Stimulated activated CD8-positive, alpha-beta memory T cell treated with anti-CD3 and anti-CD28 coated beads, Interleukin-2, amount 100 ng/mL, for 1 hour (primary cell): ENCODE results near the gene CLPTM1L.
A peak's percentile ranks its signal among the peaks of the same experiment; 100 is the strongest.
"Not testable (repeated sequence)": the region's sequence is repeated elsewhere in the genome, so short reads cannot be mapped to it uniquely, and the experiment has no call there.

ENCODE experiments used
- DNase-seq, 2 donors: peaks; one replicate each; pipeline ENCODE4 v3.0.0-alpha.2; 2020; ENCODE audit warnings: low read depth in 2 of 2

CLPTM1L gene

GRCh38 chr5:1381370-1382247 lies 36.7 kb upstream of the CLPTM1L start:
- DNase-seq, result no peak

DNA sequence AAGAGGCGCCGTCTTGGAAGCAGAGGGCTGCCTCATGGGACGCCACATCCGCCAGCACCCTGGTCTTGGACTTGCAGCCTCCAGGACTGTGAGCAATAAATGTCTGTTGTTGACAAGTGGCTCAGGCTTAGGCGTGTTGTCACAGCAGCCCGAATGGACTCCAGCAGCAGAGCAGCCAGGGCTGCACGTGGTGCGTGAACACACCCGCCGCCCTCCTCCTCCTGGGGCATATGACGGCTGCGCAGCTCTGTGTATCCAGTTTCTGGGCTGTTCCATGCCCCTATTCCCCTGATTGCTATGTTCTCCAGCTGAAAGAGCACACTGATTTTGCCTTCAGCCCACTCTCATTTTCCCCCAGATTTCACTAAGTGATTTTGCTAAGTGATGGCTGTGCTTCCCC lies 36.0 kb upstream of the CLPTM1L start:
- DNase-seq, result no peak

DNA sequence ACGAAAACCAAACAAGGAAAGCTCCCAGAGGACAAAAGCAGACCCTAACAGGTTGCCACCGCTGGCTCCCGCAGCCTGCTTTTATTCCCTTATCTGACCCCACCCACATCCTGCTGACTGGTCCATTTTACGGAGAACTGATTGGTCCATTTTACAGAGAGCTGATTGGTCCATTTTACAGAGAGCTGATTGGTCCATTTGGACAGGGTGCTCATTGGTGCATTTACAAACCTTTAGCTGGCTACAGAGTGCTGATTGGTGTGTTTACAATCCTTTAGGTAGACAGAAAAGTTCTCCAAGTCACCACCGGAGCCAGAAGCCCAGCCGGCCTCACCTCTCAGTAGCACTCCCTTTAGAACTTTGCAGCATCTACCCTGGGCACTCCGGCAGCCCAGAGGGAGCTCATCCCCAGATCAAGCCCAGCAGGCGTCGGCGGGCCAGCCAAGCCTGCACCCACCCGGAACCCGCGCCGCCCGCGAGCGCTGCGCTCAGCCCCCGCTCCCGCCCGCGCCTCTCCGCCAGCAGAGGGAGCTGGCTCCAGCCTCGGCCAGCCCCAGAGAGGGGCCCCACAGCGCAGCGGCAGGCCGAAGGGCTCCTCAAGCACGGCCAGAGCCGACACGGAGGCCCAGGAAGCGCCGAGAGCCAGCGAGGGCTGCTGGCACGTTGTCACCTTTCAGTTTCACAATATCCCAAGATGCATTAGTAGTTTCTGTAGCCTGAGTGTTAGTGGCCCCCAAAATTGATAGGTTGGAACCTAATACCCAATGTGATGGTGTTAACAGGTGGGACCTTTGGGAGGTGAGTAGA lies 35.3 kb upstream of the CLPTM1L start:
- DNase-seq, result peak; percentile 28 to 29

DNA sequence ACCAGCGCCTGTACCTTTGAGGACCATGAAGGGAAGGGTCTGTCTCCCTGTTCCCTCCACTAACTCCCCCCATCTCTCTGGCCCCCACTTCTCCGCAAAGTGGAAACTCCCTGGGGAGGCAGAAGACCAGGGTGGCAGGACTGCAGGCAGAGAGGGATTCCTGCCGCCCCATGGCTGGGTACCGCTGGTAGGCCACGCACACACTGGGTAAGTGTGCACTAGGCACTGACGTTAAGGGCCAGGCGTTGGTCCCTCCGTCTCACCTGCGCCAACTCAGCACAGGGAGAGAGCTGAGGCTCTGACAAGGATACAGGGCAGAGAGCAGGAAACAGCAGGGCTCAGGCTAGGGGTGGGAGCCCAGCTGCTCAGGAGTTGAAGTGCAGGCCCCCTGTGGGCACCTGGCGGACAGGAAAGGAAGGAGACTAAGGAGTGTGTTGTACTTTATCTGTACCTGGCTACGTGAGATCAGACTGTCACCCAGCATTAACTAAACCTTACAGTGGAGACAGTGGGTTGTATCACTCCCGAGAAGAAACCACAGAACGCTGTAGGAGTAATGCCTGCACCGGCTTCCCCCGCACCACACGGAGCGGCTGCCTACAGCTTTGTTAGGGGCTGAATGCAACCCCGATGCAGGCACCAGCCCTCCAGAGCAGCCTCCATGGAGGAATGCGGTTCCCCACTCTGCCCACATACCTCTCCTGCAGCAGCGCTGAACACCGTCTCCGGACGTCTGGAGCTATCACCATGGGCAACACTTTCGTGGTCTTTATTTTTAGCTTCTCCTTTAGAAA lies 34.2 kb upstream of the CLPTM1L start:
- DNase-seq, result no peak

DNA sequence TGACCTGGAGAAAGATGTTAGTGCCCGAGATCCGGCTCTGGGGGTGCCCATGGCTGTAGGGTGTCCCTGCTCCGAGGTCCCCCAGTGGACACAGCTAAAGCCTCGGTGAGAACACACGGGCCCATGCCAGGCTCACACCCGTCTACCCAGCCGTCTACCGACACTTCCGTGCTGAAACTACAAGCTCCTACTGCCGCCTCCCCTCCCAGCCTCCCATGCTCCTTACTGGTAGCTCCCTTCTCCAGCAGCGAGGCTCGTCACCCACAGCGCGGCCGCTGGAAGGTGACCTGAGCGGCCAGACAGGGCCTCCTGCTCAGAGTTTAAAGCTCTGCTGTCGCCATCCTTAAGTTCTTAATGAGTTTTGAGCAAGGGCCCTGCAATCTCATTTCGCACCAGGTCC lies 33.2 kb upstream of the CLPTM1L start:
- no peak for DNase-seq

- no peak for DNase-seq
These were observed 32.1 kb upstream of the CLPTM1L start for GRCh38 chr5:1376981-1377380.

GRCh38 chr5:1375871-1376810 lies 31.2 kb upstream of the CLPTM1L start:
- DNase-seq, result no peak

DNA sequence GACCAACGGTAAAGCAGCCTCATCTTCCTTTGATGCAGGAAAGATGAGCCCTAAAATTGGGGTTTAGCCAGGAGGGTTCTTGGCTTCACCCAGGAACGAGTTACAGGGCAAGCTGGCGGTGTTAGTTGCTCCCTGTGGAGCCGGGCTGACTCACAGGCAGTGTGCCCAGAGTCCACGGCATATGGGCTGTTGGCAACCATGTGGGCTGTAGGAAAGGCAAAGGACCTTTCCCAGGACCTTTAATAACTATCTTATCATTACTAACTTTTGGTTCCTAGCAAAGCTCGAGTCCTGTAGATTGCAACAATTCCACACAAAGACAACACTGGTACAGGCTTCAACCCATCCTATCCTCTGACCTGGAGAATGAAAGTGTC lies 29.8 kb upstream of the CLPTM1L start:
- no peak for DNase-seq

DNA sequence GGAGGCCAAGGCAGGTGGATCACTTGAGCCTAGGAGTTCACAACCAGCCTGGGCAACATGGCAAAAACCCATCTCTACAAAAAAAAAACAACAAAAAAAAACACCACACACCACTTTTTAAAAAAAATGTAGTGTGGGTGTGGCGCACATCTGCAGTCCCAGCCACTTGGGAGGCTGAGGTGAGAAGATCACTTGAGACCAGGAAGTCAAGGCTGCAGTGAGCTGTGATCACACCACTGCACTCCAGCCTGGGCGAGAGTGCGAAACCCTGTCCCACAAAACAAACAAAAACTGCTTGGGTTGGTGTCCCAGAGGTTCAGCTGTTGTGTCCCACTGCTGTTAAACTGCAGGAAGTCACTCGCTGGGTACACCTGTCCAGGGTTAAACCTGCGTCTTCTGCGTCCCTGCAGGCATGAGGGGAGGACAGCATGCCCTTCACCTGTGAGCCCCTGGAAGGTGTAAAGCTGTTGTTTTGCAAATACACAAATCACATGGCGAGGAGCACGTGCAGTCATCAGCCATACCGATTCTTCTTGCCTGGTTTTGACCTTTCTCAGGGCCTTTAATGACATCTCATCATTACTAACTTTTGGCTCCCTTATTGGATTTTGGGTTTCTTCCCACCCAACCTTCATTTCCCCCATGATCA lies 29.3 kb upstream of the CLPTM1L start:
- no peak for DNase-seq

- not testable (repeated sequence) for DNase-seq
These were observed 27.1 kb upstream of the CLPTM1L start for GRCh38 chr5:1371972-1372342.

DNA sequence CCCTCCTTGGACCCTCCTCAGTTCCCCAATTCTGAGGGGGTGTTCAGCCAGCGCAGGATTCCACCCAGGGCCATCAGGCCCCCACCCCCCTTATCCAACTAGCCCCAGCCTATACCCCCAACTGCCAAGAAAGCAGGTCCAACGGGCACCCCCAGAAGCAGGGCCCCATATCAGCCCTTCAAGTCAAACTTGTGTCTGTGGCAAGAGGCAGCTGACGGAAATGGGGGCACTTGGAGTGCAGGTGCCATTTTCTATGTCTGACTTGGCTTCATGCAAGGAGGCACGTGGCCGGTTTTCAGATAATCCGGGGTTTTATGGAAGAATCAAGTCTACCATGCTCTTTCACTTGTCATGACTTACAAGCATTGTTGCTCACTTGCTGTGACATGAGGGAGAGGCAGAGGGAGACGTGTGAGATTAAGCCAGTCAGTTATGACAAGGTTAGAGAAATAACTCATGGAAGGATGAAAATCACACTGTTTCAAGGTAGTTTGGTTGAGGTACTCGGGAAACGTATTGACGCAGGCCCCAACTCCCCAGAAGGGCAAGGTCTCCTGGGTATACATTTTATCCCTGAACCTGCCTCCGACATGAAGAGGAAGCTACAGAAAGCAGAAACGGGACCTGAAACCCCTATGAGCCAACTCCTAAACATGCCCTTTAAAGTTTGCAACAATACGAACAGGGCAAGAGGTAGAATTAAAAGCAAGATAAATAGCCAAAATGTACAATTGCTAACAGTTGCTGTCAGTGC lies 26.5 kb upstream of the CLPTM1L start:
- DNase-seq, result no peak

GRCh38 chr5:1370006-1370405 lies 25.1 kb upstream of the CLPTM1L start:
- DNase-seq, result no peak

GRCh38 chr5:1368756-1369155 lies 23.9 kb upstream of the CLPTM1L start:
- DNase-seq, result no peak

DNA sequence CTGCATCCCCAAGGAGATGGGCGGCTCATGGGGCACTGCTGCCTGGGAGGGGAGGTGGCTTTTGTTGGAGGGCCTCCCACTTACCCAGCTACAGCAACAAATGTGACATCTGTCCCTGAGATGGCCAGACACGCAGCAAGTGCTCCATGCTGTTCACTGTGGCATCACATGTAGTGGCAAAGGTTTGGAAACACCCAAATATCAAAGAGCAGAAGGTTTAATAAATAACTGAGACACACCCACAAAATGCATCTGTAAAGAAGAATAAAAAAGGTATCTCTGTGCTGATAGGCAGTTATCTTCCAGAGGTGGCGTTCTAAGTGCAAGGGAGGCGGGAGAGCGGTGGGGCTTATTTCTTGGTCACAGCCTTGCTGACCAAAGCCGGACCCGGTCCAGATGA lies 23.3 kb upstream of the CLPTM1L start:
- DNase-seq, result no peak

GRCh38 chr5:1367149-1367548 lies 22.2 kb upstream of the CLPTM1L start:
- DNase-seq, result no peak

GRCh38 chr5:1366514-1366913 lies 21.6 kb upstream of the CLPTM1L start:
- DNase-seq, result no peak

GRCh38 chr5:1364211-1364610 lies 19.3 kb upstream of the CLPTM1L start:
- DNase-seq, result no peak

- DNase-seq, result no peak
These were observed 18.7 kb upstream of the CLPTM1L start for GRCh38 chr5:1363581-1363980.

DNA sequence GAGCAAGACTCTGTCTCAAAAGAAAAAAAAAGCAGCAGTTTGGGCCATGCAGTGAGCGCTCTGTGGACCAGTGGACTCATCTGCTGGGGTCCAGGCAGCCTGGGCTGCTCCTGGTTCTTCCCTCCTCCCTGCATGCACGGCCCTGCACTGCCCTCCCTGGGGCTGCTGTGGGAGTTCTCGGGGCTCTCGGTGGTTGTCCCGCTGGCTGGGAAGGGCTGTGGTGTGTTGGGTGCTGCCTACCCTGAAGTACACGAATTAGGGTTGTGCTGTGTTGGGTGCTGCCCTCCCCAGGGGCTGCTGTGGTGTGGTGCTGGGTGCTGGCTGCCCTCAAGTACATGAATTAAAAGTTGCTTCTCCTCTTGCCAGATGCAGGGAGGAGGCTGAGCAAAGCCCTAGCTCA lies 18.3 kb upstream of the CLPTM1L start:
- DNase-seq, result no peak
